HAP-1 (cell line): Measurements from ENCODE around the gene RHBDF1.

Source experiments
- DNase-seq, 2 experiments: peaks; one replicate each; pipeline ENCODE4 v3.0.0-alpha.2; 2016 to 2020; ENCODE audit warnings: low spot score in 2 of 2
- H3K27me3 ChIP-seq: fragments of 250-450 bp; sonication (Bioruptor Pico); 2 replicates; pipeline ENCODE4 v1.5.1; 2020; ENCODE audit warnings: low read depth, mild to moderate bottlenecking, moderate library complexity
- H3K36me3 ChIP-seq: fragments of 250-450 bp; sonication (Bioruptor Pico); replicated peaks from 2 replicates; pipeline ENCODE4 v1.5.1; 2020; ENCODE audit warnings: mild to moderate bottlenecking
- H3K4me1 ChIP-seq: fragments of 250-450 bp; sonication (Bioruptor Pico); 2 replicates; pipeline ENCODE4 v1.5.1; 2020; ENCODE audit warnings: mild to moderate bottlenecking
- H3K4me3 ChIP-seq: fragments of 250-450 bp; sonication (Bioruptor Pico); 2 replicates; pipeline ENCODE4 v1.5.1; 2020; ENCODE audit warnings: mild to moderate bottlenecking, moderate library complexity
- H3K9me3 ChIP-seq: fragments of 250-450 bp; sonication (Bioruptor Pico); 2 replicates; pipeline ENCODE4 v1.5.1; 2020; ENCODE audit warnings: mild to moderate bottlenecking, moderate library complexity
- in situ Hi-C: fragments of 300-500 bp; cut with MboI; formaldehyde crosslinking; loops from 3 replicates; pipeline ENCODE4 v1.14.3; 2020; ENCODE audit warnings: low sequenced_read_pairs, inconsistent platforms, mixed read lengths

The RHBDF1 gene

GRCh38 chr16:62968-63391 is 9.5 kb downstream of the RHBDF1 start:
- Histone ChIP-seq H3K36me3 (peaks cover 33% of the 10 kb centered on the region), H3K27me3 (no peaks in the 10 kb centered on the region), H3K9me3 (no peaks in the 10 kb centered on the region), H3K4me3 (no peak overlapping the region), H3K4me1 (no peaks in the 10 kb centered on the region)
- DNase-seq = no peak
- in situ Hi-C loops = no loop called here

GRCh38 chr16:62283-62967 is 10.0 kb downstream of the RHBDF1 start:
- peaks cover 39% of the 10 kb centered on the region for H3K36me3 ChIP-seq

GRCh38 chr16:61879-62281 is 10.6 kb downstream of the RHBDF1 start:
- in situ Hi-C loops = no loop called here
- no peak overlapping the region for H3K4me3 ChIP-seq
- DNase-seq = no peak
- peaks cover 44% of the 10 kb centered on the region for H3K36me3 ChIP-seq
- no peaks in the 10 kb centered on the region for H3K9me3 ChIP-seq
- no peaks in the 10 kb centered on the region for H3K27me3 ChIP-seq
- no peaks in the 10 kb centered on the region for H3K4me1 ChIP-seq

More at GRCh38 chr16:62283-62967, 10.0 kb downstream of the RHBDF1 start:
- in situ Hi-C loops = no loop called here
- Histone ChIP-seq H3K4me3 (no peak overlapping the region), H3K9me3 (no peaks in the 10 kb centered on the region), H3K4me1 (no peaks in the 10 kb centered on the region), H3K27me3 (no peaks in the 10 kb centered on the region)
- DNase-seq = no peak

GRCh38 chr16:60929-61878 is 11.2 kb downstream of the RHBDF1 start:
- no peaks in the 10 kb centered on the region for H3K27me3 ChIP-seq
- no peak for DNase-seq
- H3K9me3 ChIP-seq = no peaks in the 10 kb centered on the region
- peaks cover 51% of the 10 kb centered on the region for H3K36me3 ChIP-seq
- no peaks in the 10 kb centered on the region for H3K4me1 ChIP-seq
- in situ Hi-C loops = no loop called here
- H3K4me3 ChIP-seq = no peak overlapping the region

GRCh38 chr16:60166-60565 is 12.3 kb downstream of the RHBDF1 start:
- in situ Hi-C loops = no loop called here
- H3K36me3 ChIP-seq = peaks cover 61% of the 10 kb centered on the region
- no peaks in the 10 kb centered on the region for H3K4me1 ChIP-seq
- H3K4me3 ChIP-seq = no peak overlapping the region
- no peak for DNase-seq
- no peaks in the 10 kb centered on the region for H3K9me3 ChIP-seq
- no peaks in the 10 kb centered on the region for H3K27me3 ChIP-seq

GRCh38 chr16:59440-60059 is 12.9 kb downstream of the RHBDF1 start:
- DNase-seq = no peak
- H3K27me3 ChIP-seq = no peaks in the 10 kb centered on the region
- H3K4me3 ChIP-seq = no peak overlapping the region
- no peaks in the 10 kb centered on the region for H3K9me3 ChIP-seq
- H3K36me3 ChIP-seq = peaks cover 67% of the 10 kb centered on the region
- peaks cover 3% of the 10 kb centered on the region for H3K4me1 ChIP-seq
- in situ Hi-C loops = no loop called here

- no peaks in the 10 kb centered on the region; the same call in 1 of the 2 replicates for H3K9me3 ChIP-seq
- H3K4me3 ChIP-seq = no peak overlapping the region
- in situ Hi-C loops = no loop called here
- H3K27me3 ChIP-seq = no peaks in the 10 kb centered on the region
- DNase-seq = no peak
- peaks cover 8% of the 10 kb centered on the region for H3K4me1 ChIP-seq
- peaks cover 71% of the 10 kb centered on the region for H3K36me3 ChIP-seq
These were observed 13.7 kb downstream of the RHBDF1 start for GRCh38 chr16:58491-59439.

- in situ Hi-C loops = no loop called here
- DNase-seq = no peak
- Histone ChIP-seq H3K4me3 (no peak overlapping the region), H3K9me3 (no peaks in the 10 kb centered on the region; the same call in 1 of the 2 replicates), H3K36me3 (peaks cover 71% of the 10 kb centered on the region), H3K27me3 (no peaks in the 10 kb centered on the region), H3K4me1 (peaks cover 8% of the 10 kb centered on the region)
These were observed 14.7 kb downstream of the RHBDF1 start for GRCh38 chr16:57711-58110.

- Histone ChIP-seq H3K27me3 (no peaks in the 10 kb centered on the region), H3K9me3 (no peaks in the 10 kb centered on the region; the same call in 1 of the 2 replicates), H3K4me1 (peaks cover 9% of the 10 kb centered on the region), H3K36me3 (peaks cover 67% of the 10 kb centered on the region), H3K4me3 (no peak overlapping the region)
- no peak for DNase-seq
- in situ Hi-C loops = no loop called here
These were observed 16.1 kb downstream of the RHBDF1 start for GRCh38 chr16:56231-56927.

- no peaks in the 10 kb centered on the region; the same call in 1 of the 2 replicates for H3K9me3 ChIP-seq
- in situ Hi-C loops = no loop called here
- H3K36me3 ChIP-seq = peaks cover 71% of the 10 kb centered on the region
- DNase-seq = no peak
- peaks cover 12% of the 10 kb centered on the region for H3K4me1 ChIP-seq
- H3K4me3 ChIP-seq = no peak overlapping the region
- H3K27me3 ChIP-seq = no peaks in the 10 kb centered on the region
These were observed 16.8 kb downstream of the RHBDF1 start for GRCh38 chr16:55571-56136.

GRCh38 chr16:54237-54581 is 18.2 kb downstream of the RHBDF1 start:
- Histone ChIP-seq H3K4me1 (peaks cover 12% of the 10 kb centered on the region), H3K36me3 (peaks cover 73% of the 10 kb centered on the region), H3K4me3 (peak overlapping the region; percentile 73), H3K9me3 (no peaks in the 10 kb centered on the region; the same call in 1 of the 2 replicates), H3K27me3 (no peaks in the 10 kb centered on the region)
- in situ Hi-C loops = no loop called here
- DNase-seq = no peak
